SK-N-SH (cell line): Measurements from ENCODE around the gene BMP2.

ENCODE experiments used
- FOXM1 ChIP-seq: IDR thresholded peaks from 2 replicates; pipeline ENCODE4 v1.4.0; 2012; ENCODE audit warnings: low read depth, mild to moderate bottlenecking
- GABPA ChIP-seq: IDR thresholded peaks from 2 replicates; pipeline ENCODE4 v1.4.0; 2012; ENCODE audit warnings: low read depth, mild to moderate bottlenecking
- MXI1 ChIP-seq: IDR thresholded peaks from 2 replicates; pipeline ENCODE4 v1.6.1; 2012; ENCODE audit warnings: mild to moderate bottlenecking, low read depth, low read length, improper control_type of control experiment
- POLR2AphosphoS5 ChIP-seq: IDR thresholded peaks from 2 replicates; pipeline ENCODE4 v1.6.1; 2012; ENCODE audit warnings: low read depth, low read length
- RFX5 ChIP-seq: IDR thresholded peaks from 2 replicates; pipeline ENCODE4 v1.6.1; 2012; ENCODE audit warnings: mild to moderate bottlenecking, improper control_type of control experiment, low read length
- SIN3A ChIP-seq: IDR thresholded peaks from 2 replicates; pipeline ENCODE4 v1.6.1; 2012; ENCODE audit warnings: low read depth, mild to moderate bottlenecking, low read length, moderate library complexity, borderline replicate concordance
- TF ChIP-seq, protein P1 (sequence below): fragments of 150-350 bp; IDR thresholded peaks from 2 replicates; pipeline ENCODE4 v1.6.1; 2017; ENCODE audit warnings: antibody characterized with exemption, low read length, low read depth, borderline replicate concordance
- TF ChIP-seq, protein P2 (sequence below): fragments of 200-600 bp; sonication (generic); IDR thresholded peaks from 2 replicates; pipeline ENCODE4 v1.6.1; 2017; ENCODE audit warnings: antibody characterized with exemption, mild to moderate bottlenecking, moderate library complexity
- TF ChIP-seq, protein P3 (sequence below): IDR thresholded peaks from 2 replicates; pipeline ENCODE4; 2012

DNA sequence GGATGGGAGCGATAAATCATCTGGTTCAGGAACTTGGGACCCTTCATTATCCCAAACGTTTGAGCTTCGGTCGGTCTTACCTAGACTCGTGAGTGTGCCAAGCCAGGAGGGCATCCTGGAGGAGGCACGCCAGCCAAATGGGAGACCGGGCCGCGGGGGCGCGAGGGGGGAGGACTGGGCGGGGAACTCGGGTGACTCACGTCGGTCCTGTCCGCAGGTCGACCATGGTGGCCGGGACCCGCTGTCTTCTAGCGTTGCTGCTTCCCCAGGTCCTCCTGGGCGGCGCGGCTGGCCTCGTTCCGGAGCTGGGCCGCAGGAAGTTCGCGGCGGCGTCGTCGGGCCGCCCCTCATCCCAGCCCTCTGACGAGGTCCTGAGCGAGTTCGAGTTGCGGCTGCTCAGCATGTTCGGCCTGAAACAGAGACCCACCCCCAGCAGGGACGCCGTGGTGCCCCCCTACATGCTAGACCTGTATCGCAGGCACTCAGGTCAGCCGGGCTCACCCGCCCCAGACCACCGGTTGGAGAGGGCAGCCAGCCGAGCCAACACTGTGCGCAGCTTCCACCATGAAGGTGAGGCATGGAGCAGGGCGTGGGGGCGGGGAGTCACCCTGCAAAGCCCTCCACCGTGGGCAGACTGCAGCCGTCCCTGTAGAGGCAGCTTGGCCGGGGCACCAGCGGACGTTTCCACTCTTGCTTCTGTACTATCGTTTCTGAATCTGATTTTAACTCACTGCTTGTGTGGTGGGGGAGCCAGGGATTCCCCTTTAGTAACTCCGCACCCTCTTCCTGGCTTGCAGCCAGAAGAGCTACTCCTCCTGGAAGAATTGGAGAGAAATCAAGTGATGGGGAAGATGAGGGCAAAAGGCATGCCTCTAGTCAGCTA is 2.7 kb downstream of the BMP2 start:
- TF ChIP-seq, protein P1, sequence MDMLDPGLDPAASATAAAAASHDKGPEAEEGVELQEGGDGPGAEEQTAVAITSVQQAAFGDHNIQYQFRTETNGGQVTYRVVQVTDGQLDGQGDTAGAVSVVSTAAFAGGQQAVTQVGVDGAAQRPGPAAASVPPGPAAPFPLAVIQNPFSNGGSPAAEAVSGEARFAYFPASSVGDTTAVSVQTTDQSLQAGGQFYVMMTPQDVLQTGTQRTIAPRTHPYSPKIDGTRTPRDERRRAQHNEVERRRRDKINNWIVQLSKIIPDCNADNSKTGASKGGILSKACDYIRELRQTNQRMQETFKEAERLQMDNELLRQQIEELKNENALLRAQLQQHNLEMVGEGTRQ = no peak
- TF ChIP-seq, protein P2, sequence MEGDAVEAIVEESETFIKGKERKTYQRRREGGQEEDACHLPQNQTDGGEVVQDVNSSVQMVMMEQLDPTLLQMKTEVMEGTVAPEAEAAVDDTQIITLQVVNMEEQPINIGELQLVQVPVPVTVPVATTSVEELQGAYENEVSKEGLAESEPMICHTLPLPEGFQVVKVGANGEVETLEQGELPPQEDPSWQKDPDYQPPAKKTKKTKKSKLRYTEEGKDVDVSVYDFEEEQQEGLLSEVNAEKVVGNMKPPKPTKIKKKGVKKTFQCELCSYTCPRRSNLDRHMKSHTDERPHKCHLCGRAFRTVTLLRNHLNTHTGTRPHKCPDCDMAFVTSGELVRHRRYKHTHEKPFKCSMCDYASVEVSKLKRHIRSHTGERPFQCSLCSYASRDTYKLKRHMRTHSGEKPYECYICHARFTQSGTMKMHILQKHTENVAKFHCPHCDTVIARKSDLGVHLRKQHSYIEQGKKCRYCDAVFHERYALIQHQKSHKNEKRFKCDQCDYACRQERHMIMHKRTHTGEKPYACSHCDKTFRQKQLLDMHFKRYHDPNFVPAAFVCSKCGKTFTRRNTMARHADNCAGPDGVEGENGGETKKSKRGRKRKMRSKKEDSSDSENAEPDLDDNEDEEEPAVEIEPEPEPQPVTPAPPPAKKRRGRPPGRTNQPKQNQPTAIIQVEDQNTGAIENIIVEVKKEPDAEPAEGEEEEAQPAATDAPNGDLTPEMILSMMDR = no peak
- TF ChIP-seq SIN3A (no peak), MXI1 (no peak), RFX5 (no peak), GABPA (no peak), POLR2AphosphoS5 (no peak), FOXM1 (no peak)
- TF ChIP-seq, protein P3, sequence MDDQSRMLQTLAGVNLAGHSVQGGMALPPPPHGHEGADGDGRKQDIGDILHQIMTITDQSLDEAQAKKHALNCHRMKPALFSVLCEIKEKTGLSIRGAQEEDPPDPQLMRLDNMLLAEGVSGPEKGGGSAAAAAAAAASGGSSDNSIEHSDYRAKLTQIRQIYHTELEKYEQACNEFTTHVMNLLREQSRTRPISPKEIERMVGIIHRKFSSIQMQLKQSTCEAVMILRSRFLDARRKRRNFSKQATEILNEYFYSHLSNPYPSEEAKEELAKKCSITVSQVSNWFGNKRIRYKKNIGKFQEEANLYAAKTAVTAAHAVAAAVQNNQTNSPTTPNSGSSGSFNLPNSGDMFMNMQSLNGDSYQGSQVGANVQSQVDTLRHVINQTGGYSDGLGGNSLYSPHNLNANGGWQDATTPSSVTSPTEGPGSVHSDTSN = no peak
